ENCODE measurements around the gene MYH11. TPM values are rescaled to one million over a fixed set of nuclear protein-coding genes. Genes with fewer than 3 reads are reported as not detected.

MYH11 gene
- total and polyA plus RNA-seq, 7 donors = 6.1 to 26.4 (median 14.1) TPM

GRCh38 chr16:15715221-15715620 lies 141.6 kb downstream of the MYH11 start:
- WGBS, 3 donors = 96 to 99% (median 98%) methylated on average over 5 of the region's 5 CpGs

DNA sequence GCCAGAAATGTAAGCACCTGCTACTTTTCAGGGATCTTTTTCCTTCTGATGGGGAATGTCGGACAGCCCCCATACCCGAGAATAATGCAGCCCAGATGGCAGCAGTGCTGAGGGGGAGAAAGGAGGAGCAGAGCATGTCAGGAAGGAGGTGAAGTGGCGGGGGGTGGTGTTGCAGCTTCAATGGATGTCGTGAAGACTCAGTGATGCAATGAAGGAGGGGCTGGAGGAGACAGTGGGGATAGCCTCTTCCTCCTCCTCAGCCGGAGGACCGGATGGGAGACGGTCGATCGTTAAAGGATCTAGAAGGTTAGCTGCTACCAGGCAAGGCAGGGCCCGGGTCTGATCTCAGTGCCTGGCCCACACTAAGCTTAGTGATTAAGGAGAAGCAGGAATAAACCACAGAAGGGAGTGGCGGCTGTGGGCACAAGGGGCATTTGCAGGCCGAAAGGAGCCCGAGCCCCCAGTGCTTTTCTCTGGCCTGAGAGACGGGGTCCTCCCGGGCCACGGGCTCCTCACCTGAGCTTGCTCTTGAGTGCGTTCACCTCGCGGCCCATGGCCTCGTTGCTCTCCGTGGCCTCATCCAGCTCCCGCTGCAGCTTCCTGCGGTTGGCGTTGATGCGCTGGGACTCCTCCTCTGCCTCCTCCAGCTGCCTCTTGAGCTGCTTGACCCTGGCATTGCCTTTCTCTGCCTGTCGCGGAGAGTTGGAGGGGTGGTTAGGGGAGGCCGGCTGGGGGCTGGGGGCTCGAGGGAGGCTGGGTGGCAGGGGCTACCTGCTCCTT lies 142.2 kb downstream of the MYH11 start:
- Histone ChIP-seq H3K27me3 (ENCODE audit: insufficient read depth in 3 of 3, low read length in 2 of 3) (no peaks in the 10 kb centered on the region), H3K4me1 (no peaks in the 10 kb centered on the region), H3K27ac (no peak overlapping the region), H3K9me3 (no peaks in the 10 kb centered on the region), H3K4me3 (no peak overlapping the region), H3K36me3 (ENCODE audit: insufficient read depth in 1 of 2, low read depth in 1 of 2) (peaks cover 0 to 29% of the 10 kb centered on the region in 2 donors)
- TF ChIP-seq, protein P1, sequence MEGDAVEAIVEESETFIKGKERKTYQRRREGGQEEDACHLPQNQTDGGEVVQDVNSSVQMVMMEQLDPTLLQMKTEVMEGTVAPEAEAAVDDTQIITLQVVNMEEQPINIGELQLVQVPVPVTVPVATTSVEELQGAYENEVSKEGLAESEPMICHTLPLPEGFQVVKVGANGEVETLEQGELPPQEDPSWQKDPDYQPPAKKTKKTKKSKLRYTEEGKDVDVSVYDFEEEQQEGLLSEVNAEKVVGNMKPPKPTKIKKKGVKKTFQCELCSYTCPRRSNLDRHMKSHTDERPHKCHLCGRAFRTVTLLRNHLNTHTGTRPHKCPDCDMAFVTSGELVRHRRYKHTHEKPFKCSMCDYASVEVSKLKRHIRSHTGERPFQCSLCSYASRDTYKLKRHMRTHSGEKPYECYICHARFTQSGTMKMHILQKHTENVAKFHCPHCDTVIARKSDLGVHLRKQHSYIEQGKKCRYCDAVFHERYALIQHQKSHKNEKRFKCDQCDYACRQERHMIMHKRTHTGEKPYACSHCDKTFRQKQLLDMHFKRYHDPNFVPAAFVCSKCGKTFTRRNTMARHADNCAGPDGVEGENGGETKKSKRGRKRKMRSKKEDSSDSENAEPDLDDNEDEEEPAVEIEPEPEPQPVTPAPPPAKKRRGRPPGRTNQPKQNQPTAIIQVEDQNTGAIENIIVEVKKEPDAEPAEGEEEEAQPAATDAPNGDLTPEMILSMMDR (IDR thresholded peaks at IDR 0.05) = no peak
- intact Hi-C loops (cut with DNase I) = no loop called here
- DNase-seq = no peak
- 90 to 94% (median 91%) methylated on average over 26 to 29 of the region's 29 CpGs for WGBS, 3 donors
- no peak for ATAC-seq

More at GRCh38 chr16:15715221-15715620, 141.6 kb downstream of the MYH11 start:
- Histone ChIP-seq H3K27me3 (ENCODE audit: insufficient read depth in 3 of 3, low read length in 2 of 3) (no peaks in the 10 kb centered on the region), H3K27ac (no peak overlapping the region), H3K4me1 (no peaks in the 10 kb centered on the region), H3K9me3 (no peaks in the 10 kb centered on the region), H3K4me3 (no peak overlapping the region), H3K36me3 (ENCODE audit: insufficient read depth in 1 of 2, low read depth in 1 of 2) (peaks cover 0 to 29% of the 10 kb centered on the region in 2 donors)
- intact Hi-C loops (cut with DNase I) = no loop called here
- DNase-seq = no peak
- ATAC-seq = no peak
- TF ChIP-seq, protein P1 (IDR thresholded peaks at IDR 0.05) = no peak

GRCh38 chr16:15708997-15709396 lies 147.8 kb downstream of the MYH11 start:
- WGBS, 3 donors = 85 to 90% (median 89%) methylated on average over 7 of the region's 7 CpGs
- TF ChIP-seq, protein P1 (IDR thresholded peaks at IDR 0.05) = no peak
- Histone ChIP-seq H3K4me3 (no peak overlapping the region), H3K4me1 (no peaks in the 10 kb centered on the region), H3K9me3 (no peaks in the 10 kb centered on the region), H3K27me3 (ENCODE audit: insufficient read depth in 3 of 3, low read length in 2 of 3) (no peaks in the 10 kb centered on the region), H3K27ac (no peak overlapping the region), H3K36me3 (ENCODE audit: insufficient read depth in 1 of 2, low read depth in 1 of 2) (peaks cover 0 to 5% of the 10 kb centered on the region in 2 donors)
- ATAC-seq (no peak), DNase-seq (no peak)
- intact Hi-C loops (cut with DNase I) = no loop called here

GRCh38 chr16:15708096-15708495 lies 148.7 kb downstream of the MYH11 start:
- intact Hi-C loops (cut with DNase I) = no loop called here
- Histone ChIP-seq H3K27me3 (ENCODE audit: insufficient read depth in 3 of 3, low read length in 2 of 3) (no peaks in the 10 kb centered on the region), H3K36me3 (ENCODE audit: insufficient read depth in 1 of 2, low read depth in 1 of 2) (peaks cover 0 to 5% of the 10 kb centered on the region in 2 donors), H3K27ac (no peak overlapping the region), H3K9me3 (no peaks in the 10 kb centered on the region), H3K4me1 (no peaks in the 10 kb centered on the region), H3K4me3 (no peak overlapping the region)
- TF ChIP-seq, protein P1 (IDR thresholded peaks at IDR 0.05) = no peak
- ATAC-seq = no peak
- DNase-seq = no peak
- 81 to 91% (median 86%) methylated on average over 12 of the region's 12 CpGs for WGBS, 3 donors

Data from psoas muscle (tissue), 8 donors.